ENCODE measurements around the gene APOBEC3H. TPM values are rescaled to one million over a fixed set of nuclear protein-coding genes. Genes with fewer than 3 reads are reported as not detected.

The APOBEC3H gene
- total and polyA plus RNA-seq, 2 donors from 2014 or later: 0.79 TPM; not detected in 1

DNA sequence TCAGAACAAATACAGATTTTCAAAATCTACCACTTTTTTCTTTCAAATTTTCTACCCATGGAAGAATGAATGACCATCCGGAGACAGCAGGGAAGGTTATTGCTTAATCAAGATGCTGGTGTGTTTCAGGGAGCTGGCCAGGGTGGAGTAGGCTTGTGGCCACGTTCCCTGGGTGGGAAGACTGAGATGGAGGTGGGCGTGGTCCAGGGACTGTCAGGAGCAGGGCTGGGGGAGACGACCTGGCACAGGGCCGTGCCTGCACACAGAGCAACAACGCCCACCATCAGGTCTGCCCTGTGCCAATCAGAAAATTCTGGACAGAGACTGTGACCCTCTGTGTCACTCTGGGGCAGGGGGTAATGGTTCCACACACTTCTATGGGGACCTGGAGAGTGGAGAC is 7.1 kb upstream of the APOBEC3H start:
- Histone ChIP-seq H3K9ac (ENCODE audit: low read length in 3 of 3) (no peak overlapping the region), H3K27me3 (ENCODE audit: control insufficient read depth, insufficient read depth, low read length) (no peaks in the 10 kb centered on the region), H3K9me3 (ENCODE audit: control insufficient read depth in 2 of 3, insufficient read depth in 1 of 3, low read length in 3 of 3) (no peaks in the 10 kb centered on the region), H3K36me3 (ENCODE audit: control insufficient read depth in 2 of 3, insufficient read depth in 3 of 3, low read length in 3 of 3) (no peaks in the 10 kb centered on the region), H3K27ac (ENCODE audit: low read depth in 2 of 2, low read length in 2 of 2) (no peak overlapping the region), H3K4me3 (ENCODE audit: low read length in 3 of 3) (no peak overlapping the region), H3K4me1 (ENCODE audit: control insufficient read depth in 2 of 3, insufficient read depth in 2 of 3, low read depth in 1 of 3, low read length in 3 of 3) (no peaks in the 10 kb centered on the region)
- TF ChIP-seq, protein P1, sequence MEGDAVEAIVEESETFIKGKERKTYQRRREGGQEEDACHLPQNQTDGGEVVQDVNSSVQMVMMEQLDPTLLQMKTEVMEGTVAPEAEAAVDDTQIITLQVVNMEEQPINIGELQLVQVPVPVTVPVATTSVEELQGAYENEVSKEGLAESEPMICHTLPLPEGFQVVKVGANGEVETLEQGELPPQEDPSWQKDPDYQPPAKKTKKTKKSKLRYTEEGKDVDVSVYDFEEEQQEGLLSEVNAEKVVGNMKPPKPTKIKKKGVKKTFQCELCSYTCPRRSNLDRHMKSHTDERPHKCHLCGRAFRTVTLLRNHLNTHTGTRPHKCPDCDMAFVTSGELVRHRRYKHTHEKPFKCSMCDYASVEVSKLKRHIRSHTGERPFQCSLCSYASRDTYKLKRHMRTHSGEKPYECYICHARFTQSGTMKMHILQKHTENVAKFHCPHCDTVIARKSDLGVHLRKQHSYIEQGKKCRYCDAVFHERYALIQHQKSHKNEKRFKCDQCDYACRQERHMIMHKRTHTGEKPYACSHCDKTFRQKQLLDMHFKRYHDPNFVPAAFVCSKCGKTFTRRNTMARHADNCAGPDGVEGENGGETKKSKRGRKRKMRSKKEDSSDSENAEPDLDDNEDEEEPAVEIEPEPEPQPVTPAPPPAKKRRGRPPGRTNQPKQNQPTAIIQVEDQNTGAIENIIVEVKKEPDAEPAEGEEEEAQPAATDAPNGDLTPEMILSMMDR (IDR thresholded peaks at IDR 0.05; ENCODE audit: borderline replicate concordance, extremely low read depth, insufficient read depth): no peak
- FAIRE-seq (no peak), DNase-seq (no peak)
- intact Hi-C loops (cut with DNase I): no loop called here

DNA sequence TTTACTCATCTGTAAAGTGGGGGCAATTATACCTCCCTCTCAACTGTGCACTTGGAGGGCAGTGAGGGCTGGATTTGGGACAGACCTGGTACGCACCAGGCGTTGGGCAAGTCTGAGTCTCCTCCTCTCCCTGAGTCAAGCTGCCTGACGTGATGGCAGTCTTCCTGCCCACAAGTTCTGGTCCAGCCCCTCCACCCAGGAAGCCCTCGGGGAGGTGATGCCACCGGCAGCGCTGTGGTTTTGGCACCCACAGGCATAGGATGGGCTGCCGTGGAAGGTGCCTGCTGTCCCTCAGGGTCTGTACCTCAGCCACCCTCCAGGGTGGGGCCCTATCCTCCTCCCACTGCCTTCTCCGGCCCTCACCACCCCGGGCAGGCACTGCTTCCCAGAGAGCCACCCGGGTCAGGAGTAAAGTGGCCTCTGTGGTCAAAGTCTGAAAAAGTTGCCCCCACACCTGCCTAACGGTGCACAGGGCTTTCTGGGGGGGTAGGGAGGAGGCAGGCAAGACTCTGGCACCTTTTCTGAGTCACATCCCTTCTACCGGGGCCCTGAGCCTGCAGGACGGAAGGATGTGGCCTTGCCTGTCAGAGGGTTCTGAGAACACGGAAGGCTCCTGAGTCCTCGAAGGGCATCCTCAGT is 6.5 kb upstream of the APOBEC3H start:
- H3K27ac ChIP-seq (ENCODE audit: low read depth in 2 of 2, low read length in 2 of 2): no peak overlapping the region
- FAIRE-seq (no peak), DNase-seq (peak in 1 of 5 donors; percentile 73)

DNA sequence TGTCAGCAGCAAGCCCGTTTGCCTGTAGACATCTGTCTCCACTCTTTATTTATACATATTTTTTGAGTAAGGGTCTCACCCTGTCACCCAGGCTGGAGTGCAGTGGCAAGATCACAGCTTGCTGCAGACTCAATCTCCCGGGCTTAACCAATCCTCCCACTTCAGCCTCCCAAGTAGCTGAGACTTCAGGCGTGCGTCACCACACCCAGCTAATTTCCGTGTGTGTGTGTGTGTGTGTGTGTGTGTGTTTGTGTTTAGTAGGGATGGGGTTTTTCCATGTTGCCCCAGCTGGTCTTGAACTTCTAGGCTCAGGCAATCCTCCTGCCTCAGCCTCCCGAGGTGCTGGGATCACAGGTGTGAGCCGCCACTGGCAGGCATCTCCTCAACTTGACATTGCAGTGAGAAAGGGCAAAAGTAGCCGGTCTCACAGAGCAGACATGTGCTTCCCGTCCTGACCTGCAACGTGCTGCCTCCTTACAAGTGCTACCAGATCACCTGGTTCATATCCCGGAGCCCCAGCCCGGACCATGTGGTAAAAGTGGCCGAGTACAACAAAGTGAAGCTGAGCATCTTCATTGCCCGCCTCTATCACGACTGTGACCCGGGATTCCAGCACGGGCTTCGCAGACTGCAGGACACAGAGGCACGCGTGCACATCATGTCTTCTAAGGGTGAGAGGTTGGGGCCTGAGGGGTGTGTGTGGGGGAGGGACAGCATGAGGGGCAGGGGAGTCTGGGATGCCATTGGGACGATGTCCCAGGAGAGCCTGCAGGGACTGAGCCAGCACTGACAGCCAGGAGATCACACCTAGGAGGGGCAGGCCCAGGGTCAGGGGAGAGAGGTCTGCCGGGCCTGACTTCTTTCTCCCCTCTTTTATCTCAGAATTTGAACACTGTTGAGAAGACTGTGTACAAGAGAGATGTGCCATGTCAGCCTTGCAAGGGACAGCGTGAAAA is 5.6 kb upstream of the APOBEC3H start:
- Histone ChIP-seq H3K4me3 (ENCODE audit: low read length in 3 of 3) (no peak overlapping the region), H3K27ac (ENCODE audit: low read depth in 2 of 2, low read length in 2 of 2) (no peak overlapping the region), H3K9ac (ENCODE audit: low read length in 3 of 3) (no peak overlapping the region), H3K27me3 (ENCODE audit: control insufficient read depth, insufficient read depth, low read length) (no peaks in the 10 kb centered on the region), H3K36me3 (ENCODE audit: control insufficient read depth in 2 of 3, insufficient read depth in 3 of 3, low read length in 3 of 3) (no peaks in the 10 kb centered on the region), H3K9me3 (ENCODE audit: control insufficient read depth in 2 of 3, insufficient read depth in 1 of 3, low read length in 3 of 3) (no peaks in the 10 kb centered on the region), H3K4me1 (ENCODE audit: control insufficient read depth in 2 of 3, insufficient read depth in 2 of 3, low read depth in 1 of 3, low read length in 3 of 3) (no peaks in the 10 kb centered on the region)
- DNase-seq: no peak
- TF ChIP-seq, protein P1 (IDR thresholded peaks at IDR 0.05; ENCODE audit: borderline replicate concordance, extremely low read depth, insufficient read depth): no peak
- FAIRE-seq: no peak
- intact Hi-C loops (cut with DNase I): no loop called here

More for the DNA sequence above, 6.5 kb upstream of the APOBEC3H start:
- no peak overlapping the region for H3K4me3 ChIP-seq (ENCODE audit: low read length in 3 of 3)
- H3K4me1 ChIP-seq (ENCODE audit: control insufficient read depth in 2 of 3, insufficient read depth in 2 of 3, low read depth in 1 of 3, low read length in 3 of 3): no peaks in the 10 kb centered on the region
- TF ChIP-seq, protein P1 (IDR thresholded peaks at IDR 0.05; ENCODE audit: borderline replicate concordance, extremely low read depth, insufficient read depth): no peak
- intact Hi-C loops (cut with DNase I): no loop called here
- no peaks in the 10 kb centered on the region for H3K9me3 ChIP-seq (ENCODE audit: control insufficient read depth in 2 of 3, insufficient read depth in 1 of 3, low read length in 3 of 3)
- no peaks in the 10 kb centered on the region for H3K36me3 ChIP-seq (ENCODE audit: control insufficient read depth in 2 of 3, insufficient read depth in 3 of 3, low read length in 3 of 3)
- H3K27me3 ChIP-seq (ENCODE audit: control insufficient read depth, insufficient read depth, low read length): no peaks in the 10 kb centered on the region
- H3K9ac ChIP-seq (ENCODE audit: low read length in 3 of 3): no peak overlapping the region
